Breast epithelium (tissue), 3 donors: ENCODE data around the gene HECTD4.

ENCODE experiments used
- POLR2A ChIP-seq: fragments of 450-650 bp; IDR thresholded peaks from one replicate; pipeline ENCODE4 v1.6.1; 2016; ENCODE audit warnings: antibody characterized with exemption, mild to moderate bottlenecking, moderate library complexity
- POLR2AphosphoS5 ChIP-seq, 3 donors: sonication (generic); formaldehyde crosslinking; IDR thresholded peaks; one replicate each; pipeline ENCODE4 v1.6.1; 2017; ENCODE audit warnings: antibody characterized with exemption in 3 of 3
- TF ChIP-seq, protein P1 (sequence below), 3 donors: fragments of 450-650 bp; IDR thresholded peaks; one replicate each; pipeline ENCODE4 v1.5.1; 2016 to 2017; ENCODE audit warnings: antibody characterized with exemption in 3 of 3, mild to moderate bottlenecking in 3 of 3, moderate library complexity in 3 of 3

DNA sequence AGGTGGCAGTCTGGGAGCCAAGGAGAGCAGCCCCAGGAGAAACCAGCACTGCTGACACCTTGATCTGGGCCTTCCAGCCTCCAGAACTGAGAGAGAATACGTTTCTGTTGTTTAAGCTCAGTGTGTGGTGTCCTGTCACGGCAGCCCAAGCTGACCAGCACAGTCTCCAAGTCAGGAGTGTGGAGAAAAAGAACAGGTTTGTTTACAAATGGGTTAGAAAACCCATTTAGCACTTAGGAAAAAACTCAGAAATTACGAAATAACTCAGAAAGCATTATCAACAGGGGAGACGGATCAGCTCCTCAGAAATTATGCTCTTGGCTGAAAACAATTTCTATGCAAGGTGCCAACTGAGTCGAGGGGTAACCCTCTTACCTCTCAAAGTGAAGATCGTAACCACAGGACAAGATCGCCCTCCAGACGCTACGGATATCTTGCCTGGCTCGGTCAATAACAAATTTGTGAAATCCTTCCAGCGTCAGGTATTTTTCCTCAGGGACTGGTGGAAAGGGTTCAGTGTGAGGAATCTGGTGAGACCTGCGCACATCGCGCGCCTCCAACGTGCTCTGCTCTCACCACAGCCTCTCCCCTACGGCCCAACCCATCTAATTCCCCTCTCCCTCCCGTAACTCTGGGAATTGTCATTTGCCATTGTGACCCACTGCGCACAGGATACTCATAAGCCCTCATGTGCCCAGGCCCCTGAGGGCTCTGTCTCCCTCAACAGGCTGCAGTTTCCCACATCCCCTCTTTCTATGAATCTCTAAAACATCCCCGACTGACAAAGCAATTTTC is 206.7 kb downstream of the HECTD4 start:
- TF ChIP-seq, protein P1, sequence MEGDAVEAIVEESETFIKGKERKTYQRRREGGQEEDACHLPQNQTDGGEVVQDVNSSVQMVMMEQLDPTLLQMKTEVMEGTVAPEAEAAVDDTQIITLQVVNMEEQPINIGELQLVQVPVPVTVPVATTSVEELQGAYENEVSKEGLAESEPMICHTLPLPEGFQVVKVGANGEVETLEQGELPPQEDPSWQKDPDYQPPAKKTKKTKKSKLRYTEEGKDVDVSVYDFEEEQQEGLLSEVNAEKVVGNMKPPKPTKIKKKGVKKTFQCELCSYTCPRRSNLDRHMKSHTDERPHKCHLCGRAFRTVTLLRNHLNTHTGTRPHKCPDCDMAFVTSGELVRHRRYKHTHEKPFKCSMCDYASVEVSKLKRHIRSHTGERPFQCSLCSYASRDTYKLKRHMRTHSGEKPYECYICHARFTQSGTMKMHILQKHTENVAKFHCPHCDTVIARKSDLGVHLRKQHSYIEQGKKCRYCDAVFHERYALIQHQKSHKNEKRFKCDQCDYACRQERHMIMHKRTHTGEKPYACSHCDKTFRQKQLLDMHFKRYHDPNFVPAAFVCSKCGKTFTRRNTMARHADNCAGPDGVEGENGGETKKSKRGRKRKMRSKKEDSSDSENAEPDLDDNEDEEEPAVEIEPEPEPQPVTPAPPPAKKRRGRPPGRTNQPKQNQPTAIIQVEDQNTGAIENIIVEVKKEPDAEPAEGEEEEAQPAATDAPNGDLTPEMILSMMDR (IDR thresholded peaks at IDR 0.05): no peak
- TF ChIP-seq POLR2A: no peak
- no peak for TF ChIP-seq POLR2AphosphoS5 (IDR thresholded peaks at IDR 0.05)
